ENCODE data around the gene BCAM. TPM values are rescaled to one million over a fixed set of nuclear protein-coding genes. Genes with fewer than 3 reads are reported as not detected.

The BCAM gene
- total and polyA plus RNA-seq, 2 of the 4 experiments (the other 2 are of a cell fraction) = 2.3 to 35.7 TPM

DNA sequence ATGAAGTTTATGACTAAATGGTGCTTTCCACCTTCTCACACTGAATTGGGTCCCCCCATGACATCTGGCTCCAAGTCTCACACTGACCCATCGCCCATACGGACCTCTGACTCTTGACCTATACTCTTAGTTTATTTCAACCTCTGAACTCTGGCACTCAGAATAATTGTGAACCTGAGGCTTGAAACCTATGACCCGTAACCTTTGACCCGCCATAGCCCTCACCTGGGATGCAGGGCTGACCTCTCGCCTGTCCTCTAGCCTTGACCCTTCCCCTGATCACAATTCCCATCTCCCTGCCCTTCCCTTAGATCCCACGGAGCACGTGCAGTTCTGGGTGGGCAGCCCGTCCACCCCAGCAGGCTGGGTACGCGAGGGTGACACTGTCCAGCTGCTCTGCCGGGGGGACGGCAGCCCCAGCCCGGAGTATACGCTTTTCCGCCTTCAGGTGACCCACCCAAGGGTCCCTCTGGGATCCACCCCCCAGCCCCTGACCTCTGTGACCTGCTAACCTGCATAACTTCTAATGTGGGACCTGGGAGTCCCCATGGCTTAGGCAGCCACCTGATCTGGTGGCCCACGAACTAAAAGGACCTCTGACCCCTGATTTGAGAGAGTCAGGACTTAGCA is 5.1 kb downstream of the BCAM start:
- dilution Hi-C loops (cut with HindIII; ENCODE audit: low sequenced_read_pairs, unreplicated experiment) = no loop called here
- Histone ChIP-seq H2AK9ac (replicated peaks; ENCODE audit: low read depth, low read length, poor library complexity) (no peak overlapping the region), H3K79me1 (ENCODE audit: low read depth in 1 of 2, low read length in 2 of 2) (peaks cover 5 to 9% of the 10 kb centered on the region in 2 experiments; a peak in 2 of 4 replicates), H3K23ac (ENCODE audit: low read depth, low read length) (no peak overlapping the region), H4K91ac (ENCODE audit: insufficient read depth, low read depth, low read length) (no peak overlapping the region), H3K18ac (ENCODE audit: low read depth, low read length) (no peak overlapping the region), H3K4me1 (ENCODE audit: control insufficient read depth, insufficient read depth, low read length) (peaks cover 5% of the 10 kb centered on the region), H3K56ac (ENCODE audit: extremely low read depth, insufficient read depth, low read length) (no peak overlapping the region), H3K27ac (ENCODE audit: insufficient read depth, low read length) (no peak overlapping the region), H3K4ac (ENCODE audit: low read depth, low read length) (no peak overlapping the region), H3K9ac (ENCODE audit: low read depth, low read length) (no peak overlapping the region), H4K20me1 (ENCODE audit: insufficient read depth, low read length) (no peaks in the 10 kb centered on the region), H4K5ac (ENCODE audit: low read depth, low read length) (no peak overlapping the region), H4K8ac (ENCODE audit: low read depth in 2 of 2, low read length in 2 of 2) (no peak overlapping the region), H3K27me3 (ENCODE audit: control insufficient read depth, insufficient read depth, low read length) (no peaks in the 10 kb centered on the region), H3K9me1 (ENCODE audit: insufficient read depth, low read length) (no peaks in the 10 kb centered on the region), H2BK120ac (ENCODE audit: low read depth, low read length) (no peak overlapping the region), H3K9me3 (ENCODE audit: control insufficient read depth, insufficient read depth, low read length) (no peaks in the 10 kb centered on the region), H3K4me3 (ENCODE audit: insufficient read depth, low read depth, low read length) (no peak overlapping the region), H2AK5ac (ENCODE audit: low read depth, low read length) (no peak overlapping the region), H2BK20ac (ENCODE audit: low read depth, low read length) (no peak overlapping the region), H3K14ac (replicated peaks; ENCODE audit: low read depth, low read length) (no peak overlapping the region), H2BK15ac (ENCODE audit: low read depth, low read length) (no peak overlapping the region), H2AFZ (replicated peaks; ENCODE audit: low read length, poor library complexity) (no peak overlapping the region), H3K4me2 (ENCODE audit: low read depth, low read length) (no peak overlapping the region), H3K36me3 (ENCODE audit: control insufficient read depth, insufficient read depth, low read length) (peaks cover 16% of the 10 kb centered on the region), H2BK5ac (ENCODE audit: low read depth, low read length, poor library complexity, severe bottlenecking) (no peak overlapping the region)
- in situ Hi-C loops (cut with MboI; ENCODE audit: low sequenced_read_pairs) = no loop called here
- ChIA-PET POLR2A (ENCODE audit: unreplicated experiment) (no interaction called here), CTCF (no interaction called here)
- ATAC-seq (ENCODE audit: low read depth) = no peak
- no TSS peak for BruUV-seq (replicated peaks)
- DNase-seq = no peak
- intact Hi-C loops (cut with micrococcal nuclease) = loop anchor here (1.0 kb wide), 1 partner anchor 19 kb away; no protein-coding TSS in a partner anchor
- WGBS, 2 experiments (ENCODE audit: extremely low coverage in 2 of 2, insufficient read length in 1 of 2) = 91% methylated on average over 4 of the region's 16 CpGs; no CpG with 5 or more reads in 1 of the 2 experiments
- TF ChIP-seq SMC3 (IDR thresholded peaks at IDR 0.05; ENCODE audit: low read depth, low read length) = no peak
- no peak for TF ChIP-seq RAD21 (IDR thresholded peaks at IDR 0.05; ENCODE audit: low read length)
- TF ChIP-seq NFE2L2 (IDR thresholded peaks at IDR 0.05; ENCODE audit: low read depth, low read length) = no peak
- no peak for TF ChIP-seq MAFK (IDR thresholded peaks at IDR 0.05; ENCODE audit: low read depth, low read length)
- no peak for TF ChIP-seq FOS (IDR thresholded peaks at IDR 0.05; ENCODE audit: low read depth, low read length)
- TF ChIP-seq, protein P1, sequence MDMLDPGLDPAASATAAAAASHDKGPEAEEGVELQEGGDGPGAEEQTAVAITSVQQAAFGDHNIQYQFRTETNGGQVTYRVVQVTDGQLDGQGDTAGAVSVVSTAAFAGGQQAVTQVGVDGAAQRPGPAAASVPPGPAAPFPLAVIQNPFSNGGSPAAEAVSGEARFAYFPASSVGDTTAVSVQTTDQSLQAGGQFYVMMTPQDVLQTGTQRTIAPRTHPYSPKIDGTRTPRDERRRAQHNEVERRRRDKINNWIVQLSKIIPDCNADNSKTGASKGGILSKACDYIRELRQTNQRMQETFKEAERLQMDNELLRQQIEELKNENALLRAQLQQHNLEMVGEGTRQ (IDR thresholded peaks at IDR 0.05; ENCODE audit: low read depth, low read length) = no peak
- TF ChIP-seq MXI1 (IDR thresholded peaks at IDR 0.05; ENCODE audit: borderline replicate concordance, low read depth, low read length) = no peak
- TF ChIP-seq CHD1 (IDR thresholded peaks at IDR 0.05; ENCODE audit: low read depth, low read length) = no peak
- TF ChIP-seq BHLHE40 (IDR thresholded peaks at IDR 0.05; ENCODE audit: low read depth, low read length) = no peak
